GM19463 (cell line): ENCODE measurements around the gene HPCAL1.
"Not testable (repeated sequence)": the region's sequence is repeated elsewhere in the genome, so short reads cannot be mapped to it uniquely, and the experiment has no call there.

ENCODE experiments used
- ATAC-seq: cut with Tn5 transposase; IDR thresholded peaks from one replicate; pipeline ENCODE4 v1.9.1; 2021; ENCODE audit warnings: mild to moderate bottlenecking, moderate library complexity; ENCODE audit not compliant: unreplicated experiment

The HPCAL1 gene

DNA sequence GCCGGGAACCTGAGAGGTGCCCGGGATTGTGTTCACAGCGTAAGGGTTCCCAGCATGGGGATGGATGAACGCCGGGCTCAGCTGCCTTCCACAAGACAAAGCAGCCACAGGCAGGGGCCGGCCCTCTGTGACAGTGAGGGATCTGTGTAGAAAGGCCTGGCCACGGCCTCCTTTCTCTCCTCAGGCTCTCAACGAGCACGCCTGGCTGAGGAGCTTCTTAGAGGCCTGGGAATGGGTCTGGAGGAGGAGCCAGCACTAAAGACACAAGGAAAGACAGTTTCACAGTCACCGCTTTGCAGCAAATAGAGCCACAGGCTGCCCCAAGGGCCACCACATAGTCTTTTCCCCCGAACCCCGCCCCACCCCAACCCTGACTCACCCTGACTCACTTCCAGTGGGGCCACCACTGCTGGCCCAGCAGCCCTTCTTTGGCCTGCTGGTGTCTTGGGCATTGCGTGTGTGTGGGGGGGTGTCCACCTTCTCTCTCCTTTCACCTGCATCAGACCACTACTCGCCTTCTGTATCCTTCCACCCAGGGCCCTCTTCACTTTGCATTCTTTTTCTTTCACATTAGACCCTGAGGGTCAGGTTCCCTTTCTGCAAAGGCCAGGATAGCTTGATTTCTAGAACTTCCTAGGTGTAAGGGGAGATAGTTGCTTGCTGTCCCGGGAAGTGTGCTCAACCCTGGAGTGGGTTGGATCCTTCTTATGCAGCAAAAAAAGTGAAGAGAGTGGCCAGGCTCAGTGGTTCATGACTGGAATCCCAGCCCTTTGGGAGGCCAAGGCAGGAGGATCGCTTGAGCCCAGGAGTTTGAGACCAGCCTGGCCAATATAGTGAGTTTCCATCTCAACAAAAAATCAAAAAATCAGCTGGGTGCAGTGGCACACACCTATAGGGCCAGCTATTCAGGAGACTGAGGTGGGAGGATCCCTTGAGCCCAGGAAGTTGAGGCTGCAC, 19.3 kb upstream of the HPCAL1 start:
- no peak for ATAC-seq

DNA sequence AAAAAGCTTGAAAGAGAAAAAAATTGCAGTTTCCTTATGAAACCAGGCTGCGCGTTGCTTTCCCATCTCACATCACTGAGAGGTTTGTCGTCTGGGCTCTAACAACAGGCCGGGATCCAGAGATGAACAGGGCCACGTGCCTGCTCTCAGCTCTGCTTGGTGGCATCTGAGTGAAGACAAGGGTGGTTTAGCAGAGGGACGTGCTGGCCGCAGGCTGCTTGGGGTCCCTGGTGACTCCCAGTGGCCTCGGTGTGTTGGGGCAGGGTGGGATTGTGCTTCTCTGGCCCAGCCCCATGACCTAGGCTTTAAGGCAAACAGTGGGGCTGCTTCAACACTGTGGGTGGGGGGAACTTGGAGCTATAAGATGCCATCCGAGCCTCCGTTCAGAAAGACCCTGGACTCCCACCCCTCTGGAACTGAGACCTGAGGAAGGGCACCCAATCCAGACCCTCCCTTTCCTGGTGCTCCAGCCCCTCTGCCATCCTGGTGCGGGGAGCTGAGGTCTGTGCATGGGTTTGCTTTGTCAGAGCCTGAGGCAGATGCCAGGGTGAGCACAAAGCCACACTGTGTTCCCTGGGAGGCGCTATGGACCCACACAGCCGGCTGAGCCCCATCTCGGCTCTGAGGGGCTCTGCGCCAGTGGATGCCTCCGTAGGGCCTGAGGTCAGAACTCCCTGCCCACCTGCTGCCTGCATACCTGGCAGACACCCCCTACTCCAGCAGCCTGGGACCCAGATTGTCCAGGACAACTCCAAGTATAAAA, 18.4 kb upstream of the HPCAL1 start:
- no peak for ATAC-seq

DNA sequence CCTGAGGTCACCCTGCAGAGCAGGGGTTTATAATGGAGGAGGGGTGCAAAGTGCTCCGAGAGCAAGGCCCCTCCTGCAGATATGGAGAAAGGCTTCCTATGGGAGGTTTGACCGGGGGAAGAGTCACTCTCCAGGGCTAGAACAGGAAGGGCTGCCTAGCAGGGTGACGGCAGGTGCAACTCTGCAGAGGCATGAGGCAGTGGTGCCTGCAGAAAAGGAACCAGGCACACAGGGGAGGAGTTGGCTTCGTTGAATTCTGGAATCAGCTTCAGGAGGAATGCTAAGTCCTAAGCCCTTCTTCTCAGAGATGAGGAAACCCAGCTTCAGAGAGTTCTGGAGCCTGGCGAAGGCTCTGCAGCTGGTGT, 17.5 kb upstream of the HPCAL1 start:
- peak; percentile 21 for ATAC-seq

DNA sequence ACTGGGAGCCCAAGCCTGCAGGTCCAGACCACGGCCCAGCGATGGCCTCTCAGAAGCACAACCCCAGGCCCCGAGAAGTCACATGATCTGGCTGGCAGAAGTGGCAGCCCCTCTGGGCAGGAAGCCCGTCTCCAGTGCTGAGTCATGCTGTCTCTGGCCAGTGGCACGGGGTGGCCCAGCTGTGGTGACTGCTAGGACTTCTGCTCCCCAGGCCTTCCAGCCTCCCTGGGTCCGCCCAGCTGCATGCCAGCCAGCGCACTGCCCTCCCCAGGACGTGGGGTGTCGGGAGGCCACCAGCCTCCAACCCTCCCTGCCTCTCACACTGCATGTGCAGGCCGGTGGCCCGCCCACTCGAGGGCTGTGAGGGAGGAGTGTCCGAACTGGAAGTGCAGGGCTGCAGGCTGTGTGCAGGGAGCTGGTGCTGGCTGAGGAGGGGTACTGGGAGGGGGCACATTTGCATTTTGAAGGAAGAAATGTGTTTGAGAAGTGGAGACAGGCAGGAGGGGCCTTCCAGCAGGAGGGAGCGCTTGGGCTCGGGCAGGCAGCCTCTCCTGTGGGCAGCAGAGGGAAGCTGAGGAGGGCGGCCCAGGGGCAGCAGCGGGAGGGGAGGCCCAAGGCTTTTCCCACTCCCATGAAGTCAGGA, 17.0 kb upstream of the HPCAL1 start:
- ATAC-seq: peak; percentile 56

DNA sequence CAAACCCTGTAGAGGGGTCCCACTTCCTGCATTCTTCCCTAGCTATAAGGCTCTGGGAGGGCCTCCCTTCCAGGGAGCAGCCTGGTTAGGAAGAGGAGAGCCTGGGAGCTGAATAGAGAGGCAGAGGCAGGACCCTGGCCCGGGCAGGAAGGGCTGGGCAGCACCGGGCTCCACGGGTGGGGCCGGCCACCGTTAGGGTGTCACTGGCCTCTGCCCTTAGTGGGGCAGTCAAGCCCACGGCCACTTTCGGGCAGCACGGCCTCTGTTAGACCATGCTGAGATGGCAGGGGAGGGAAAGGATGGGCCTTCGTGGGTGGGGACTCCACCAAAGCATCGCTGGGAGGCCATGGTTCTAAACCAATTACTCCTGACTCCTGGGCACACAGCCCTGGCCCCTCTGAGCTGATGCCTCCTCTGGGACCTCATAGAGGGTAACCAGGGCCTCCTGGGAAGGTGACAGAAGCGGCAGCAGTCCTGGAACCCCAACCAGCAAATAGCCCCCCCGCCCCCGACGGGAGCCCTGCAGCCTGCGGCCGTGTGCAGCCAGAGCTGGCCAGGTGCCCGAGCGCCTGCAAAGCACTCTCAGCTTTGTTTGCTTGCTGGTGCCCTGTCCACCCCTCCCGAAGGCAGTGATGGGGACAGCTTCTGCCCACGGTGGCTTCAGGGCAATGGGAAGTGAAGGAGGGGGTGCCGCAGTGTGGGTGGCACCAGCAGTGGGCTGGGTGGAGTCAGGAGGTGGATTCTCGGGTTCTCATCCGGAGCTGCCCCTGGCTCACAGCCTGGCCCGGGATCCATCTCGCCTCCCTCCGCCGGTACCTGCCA, 16.3 kb upstream of the HPCAL1 start:
- ATAC-seq: no peak

DNA sequence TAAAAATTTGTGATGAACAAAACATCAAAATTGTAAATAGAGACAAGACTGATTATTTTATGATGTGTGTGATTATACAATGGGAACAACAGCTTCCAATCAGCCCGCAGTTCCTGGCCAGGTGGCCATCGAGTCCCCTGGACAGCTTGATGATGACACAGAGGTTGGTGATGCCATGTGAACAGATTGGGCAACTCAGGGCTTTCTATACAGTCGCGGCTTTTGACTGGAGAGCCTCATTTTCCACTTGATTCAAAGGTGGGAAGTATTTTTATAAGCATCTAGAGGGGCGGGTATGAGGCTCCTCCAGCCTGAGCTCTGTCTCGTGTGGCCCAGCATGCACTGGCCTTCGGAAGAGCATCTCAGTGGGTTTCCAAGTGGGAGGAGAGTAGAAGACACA, 14.9 kb upstream of the HPCAL1 start:
- ATAC-seq: no peak

DNA sequence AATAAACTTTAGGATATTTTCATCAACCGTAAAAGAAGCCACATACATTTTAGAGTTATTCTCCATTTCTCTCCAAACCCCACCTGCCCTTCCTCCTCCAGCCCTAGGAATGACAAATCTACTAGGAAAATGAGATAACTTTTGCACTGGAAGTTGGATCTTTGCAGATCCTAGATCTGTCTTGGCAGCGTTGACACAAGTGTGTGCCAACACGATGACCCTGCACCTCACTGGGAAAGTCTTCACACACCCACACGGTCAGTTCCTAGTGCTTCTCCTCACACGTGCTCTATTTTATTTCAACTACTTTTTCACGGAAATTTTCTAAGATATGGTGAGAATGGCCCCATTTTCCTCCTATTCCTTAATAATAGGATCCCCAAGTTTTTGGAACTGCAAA, 14.1 kb upstream of the HPCAL1 start:
- no peak for ATAC-seq

DNA sequence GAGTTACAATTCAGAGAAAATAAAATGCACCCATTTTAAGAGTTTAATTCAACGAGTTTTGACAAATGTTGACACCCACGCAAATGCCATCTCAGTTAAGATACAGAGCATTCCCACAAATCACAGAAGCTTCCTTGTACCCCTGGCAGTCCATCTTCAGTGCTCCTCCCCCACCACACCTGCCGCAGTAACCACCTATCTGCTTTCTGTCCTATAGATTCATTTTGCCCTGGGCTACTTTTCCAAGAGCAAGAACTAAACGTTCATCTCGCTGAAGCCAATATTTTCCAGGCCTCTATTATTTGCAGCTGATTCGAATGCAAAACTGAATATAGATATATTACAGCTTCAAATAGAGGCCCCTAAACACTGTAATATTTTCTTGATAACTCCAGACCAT, 13.4 kb upstream of the HPCAL1 start:
- no peak for ATAC-seq

DNA sequence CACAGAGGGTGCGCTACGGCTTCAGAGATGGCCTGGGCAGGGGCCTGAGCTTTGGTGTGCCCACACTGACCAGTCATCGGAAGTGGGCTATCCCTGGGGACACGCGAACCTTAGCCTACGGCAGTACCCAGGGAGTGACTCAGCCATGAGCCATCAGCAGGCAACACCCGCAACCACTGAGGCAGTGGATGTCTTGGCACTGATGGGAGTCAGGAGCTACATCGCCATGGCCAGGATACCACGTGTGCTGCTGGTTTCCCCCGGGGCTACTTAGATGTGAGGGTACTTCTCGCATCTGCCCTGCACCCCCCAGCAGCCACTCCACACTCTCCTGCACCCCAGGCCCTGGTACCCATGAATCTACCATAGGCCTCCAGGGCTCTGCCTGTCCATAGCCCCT, 12.8 kb upstream of the HPCAL1 start:
- ATAC-seq: no peak

DNA sequence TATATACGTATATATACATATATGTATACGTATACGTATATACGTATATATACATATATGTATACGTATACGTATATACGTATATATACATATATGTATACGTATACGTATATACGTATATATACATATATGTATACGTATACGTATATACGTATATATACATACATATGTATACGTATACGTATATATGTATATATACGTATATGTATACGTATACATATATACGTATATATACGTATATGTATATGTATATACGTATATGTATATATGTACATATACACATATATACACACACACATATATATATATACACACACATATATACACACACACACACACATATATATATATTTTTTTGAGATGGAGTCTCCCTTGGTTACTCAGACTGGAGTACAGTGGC, 11.3 kb upstream of the HPCAL1 start:
- not testable (repeated sequence) for ATAC-seq

DNA sequence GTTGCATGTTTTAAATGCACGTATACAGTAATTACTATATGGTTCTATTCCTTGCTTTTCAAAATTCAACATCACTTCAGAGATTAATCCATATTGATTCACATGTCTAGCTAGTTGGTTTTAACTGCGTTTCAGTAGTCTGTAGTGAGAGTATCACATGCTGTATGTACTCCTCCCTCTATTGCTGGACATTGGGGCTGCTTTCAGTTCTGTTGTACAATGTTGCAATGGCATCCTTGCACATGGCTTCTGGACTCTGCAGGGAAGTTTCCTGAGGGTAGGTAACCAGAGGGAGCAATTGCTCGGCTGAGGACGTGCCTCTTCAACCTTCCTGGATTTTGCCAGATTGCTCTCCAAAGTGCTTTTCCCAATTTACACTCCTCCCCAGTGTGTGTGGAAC, 10.7 kb upstream of the HPCAL1 start:
- ATAC-seq: no peak

DNA sequence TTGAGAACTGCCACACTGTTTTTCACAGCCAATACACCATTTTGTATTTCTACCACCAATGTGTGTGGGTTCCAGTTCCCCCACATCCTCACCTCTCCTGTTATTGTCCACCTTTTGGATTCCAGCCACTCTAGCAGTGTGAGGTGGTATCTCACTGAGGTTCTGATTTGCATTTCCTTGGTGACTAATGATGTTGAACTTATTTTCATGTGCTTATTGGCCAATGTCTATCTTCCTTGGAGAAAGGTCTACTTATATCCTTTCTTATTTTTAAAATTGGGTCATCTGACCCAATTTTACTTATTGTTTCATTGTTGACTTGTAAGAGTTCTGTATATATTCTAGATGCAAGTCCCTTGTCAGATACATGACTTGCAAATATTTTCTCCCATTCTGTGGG, 9.1 kb upstream of the HPCAL1 start:
- no peak for ATAC-seq

DNA sequence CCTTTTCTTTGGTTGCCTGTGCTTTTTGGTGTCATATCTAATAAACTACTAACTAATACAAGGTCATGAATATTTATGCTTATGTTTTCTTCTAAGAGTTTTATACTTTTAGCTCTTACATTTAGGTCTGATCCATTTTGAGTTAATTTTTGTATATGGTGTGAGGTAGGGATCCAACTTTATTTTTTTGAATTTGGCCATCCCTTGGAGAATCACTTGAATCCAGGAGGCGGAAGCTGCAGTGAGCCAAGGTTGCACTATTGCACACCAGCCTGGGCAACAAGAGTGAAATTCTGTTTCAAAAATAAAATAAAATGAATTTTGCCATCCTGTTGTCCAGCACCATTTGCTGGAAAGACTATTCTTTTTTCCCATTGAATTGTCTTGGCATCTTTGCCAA, 8.6 kb upstream of the HPCAL1 start:
- no peak for ATAC-seq

DNA sequence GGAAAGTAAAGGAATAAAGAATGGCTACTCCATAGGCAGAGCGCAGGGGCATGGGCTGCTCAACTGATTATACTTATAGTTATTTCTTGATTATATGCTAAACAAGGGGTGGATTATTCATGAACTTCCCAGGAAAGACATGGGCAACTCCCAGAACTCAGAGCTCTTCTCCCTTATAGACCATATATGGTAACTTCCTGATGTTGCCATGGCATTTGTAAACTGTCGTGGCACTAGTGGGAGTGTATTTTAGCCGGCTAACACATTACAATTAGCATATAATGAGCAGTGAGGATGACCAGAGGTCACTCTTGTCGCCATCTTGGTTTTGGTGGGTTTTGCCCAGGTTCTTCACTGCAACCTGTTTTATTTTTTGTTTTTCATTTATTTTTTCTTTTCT, 7.1 kb upstream of the HPCAL1 start:
- ATAC-seq: not testable (repeated sequence)

DNA sequence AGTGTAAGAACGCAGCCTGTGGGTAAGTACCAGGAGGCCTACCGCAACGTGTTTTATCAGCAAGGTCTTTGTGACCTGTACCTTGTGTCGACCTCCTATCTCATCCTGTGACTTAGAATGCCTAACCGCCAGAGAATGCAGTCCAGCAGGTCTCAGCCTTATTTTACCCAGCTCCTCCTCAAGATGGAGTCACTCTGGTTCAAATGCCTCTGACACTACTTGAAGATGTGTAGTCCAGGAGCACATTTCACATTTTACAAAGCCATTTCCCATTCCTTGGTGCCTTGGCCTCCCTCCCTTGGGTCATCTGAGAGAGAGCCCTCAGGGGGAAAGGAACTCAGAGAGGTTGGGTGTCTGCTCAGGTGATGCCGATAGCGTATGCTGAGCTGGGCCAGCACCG, 6.6 kb upstream of the HPCAL1 start:
- ATAC-seq: no peak

DNA sequence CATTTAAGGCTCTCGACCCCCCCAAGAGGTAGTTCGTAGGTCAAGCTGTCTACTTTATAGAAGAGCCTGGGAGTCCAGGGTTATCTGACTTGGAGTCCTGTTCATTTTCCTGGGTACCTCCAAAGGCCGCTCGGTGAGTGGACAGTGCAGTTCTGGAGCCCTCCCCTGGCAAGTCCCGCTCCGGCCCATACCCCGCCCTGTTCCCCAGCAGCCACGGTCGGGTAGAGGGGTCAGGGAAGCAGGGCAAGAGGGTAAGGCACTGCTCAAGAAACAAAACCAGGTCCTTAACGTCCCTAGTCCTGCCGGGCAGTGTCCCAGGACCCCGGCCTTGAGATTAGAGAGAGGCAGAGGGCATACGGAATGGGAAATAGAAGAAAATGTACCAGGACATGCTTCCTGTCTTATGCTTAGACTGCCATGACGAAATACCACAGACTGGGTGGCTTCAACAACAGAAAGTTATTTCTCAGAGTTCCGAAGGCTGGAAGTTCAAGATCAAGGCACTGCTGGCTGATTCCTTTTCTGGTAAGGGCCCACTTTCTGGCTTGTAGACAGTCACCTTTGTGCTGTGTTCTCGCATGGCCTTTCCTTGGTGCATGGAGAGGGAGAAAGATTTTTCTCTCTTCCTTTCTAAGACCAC, 5.4 kb upstream of the HPCAL1 start:
- ATAC-seq: no peak

DNA sequence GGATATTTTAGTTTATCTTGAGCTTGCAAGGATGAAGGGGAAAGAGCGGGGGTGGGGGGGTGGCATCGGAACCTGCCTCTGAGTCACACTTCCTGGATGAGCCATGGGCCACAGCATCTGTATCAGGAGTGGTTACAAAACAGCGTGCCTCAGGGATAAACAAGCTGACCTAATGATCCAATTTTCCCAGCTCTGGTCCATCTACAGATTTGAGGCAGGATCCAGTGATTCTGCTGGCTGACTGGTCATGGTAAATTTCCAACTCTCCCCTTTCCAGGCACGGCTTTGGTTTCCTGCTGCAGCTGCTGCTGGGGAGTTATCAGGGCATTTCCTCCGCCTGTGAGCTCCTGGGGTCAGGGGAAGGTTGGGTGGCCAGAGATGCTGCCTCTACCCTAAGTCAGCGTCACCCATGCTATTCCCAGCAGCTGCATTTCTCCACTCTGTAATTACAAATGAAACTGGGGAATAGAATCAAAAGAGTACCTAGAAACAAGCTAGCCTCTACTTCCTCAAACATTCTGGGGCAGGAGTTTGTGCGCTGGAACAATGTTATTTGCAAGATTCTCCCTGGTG, 4.7 kb upstream of the HPCAL1 start:
- no peak for ATAC-seq

DNA sequence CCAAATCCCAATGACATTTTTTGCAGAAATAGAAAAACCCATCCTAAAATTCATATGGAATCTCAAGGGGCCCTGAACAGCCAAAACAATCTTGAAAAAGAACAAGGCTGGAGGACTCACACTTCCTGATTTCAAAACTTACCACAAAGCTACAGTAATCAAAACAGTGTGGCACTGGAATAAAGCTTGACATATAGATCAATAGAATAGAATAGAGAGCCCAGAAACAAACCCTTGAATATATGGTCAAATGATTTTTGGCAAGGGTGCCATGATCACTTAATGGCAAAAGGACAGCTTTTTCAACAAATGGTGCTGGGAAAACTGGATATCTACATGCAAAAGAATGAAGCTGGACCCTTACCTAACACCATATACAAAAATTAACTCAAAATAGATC, 3.9 kb upstream of the HPCAL1 start:
- not testable (repeated sequence) for ATAC-seq

DNA sequence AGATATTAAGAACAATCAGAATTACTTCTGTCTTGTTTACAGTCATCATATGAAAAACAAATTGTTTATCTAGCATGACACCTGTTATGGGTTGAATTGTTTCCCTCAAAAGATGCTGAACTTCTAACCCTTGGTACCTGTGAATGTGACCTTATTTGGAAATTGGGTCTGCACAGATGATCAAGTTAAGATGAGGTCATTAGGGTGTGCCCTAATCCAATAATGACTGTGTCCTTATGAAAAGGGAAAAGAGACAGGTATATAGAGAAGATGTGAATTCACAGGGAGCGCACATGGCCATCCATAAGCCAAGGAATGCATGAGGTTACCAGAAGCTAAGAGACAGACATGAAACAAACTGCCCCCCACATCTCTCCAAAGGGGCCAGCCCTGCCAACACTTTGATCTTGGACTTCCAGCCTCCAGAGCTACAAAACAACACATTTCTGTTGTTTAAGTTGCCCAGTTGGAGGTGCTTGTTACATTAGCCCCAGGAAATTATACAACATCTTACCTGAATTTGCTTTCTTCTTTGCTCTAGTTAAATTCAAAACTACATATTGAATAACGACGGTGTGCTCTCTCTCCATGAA, 2.3 kb upstream of the HPCAL1 start:
- ATAC-seq: no peak
